Peyer's patch (tissue), 4 donors: Measurements from ENCODE around the gene RIGI. TPM values are rescaled to one million over a fixed set of nuclear protein-coding genes. Genes with fewer than 3 reads are reported as not detected.

Experiments used
- DNase-seq, 3 donors: peaks; one replicate each; pipeline ENCODE4 v3.0.0-alpha.2; 2017 to 2019
- H3K27ac ChIP-seq, 4 donors: fragments of 200-600 bp; sonication (generic); one replicate each; pipeline ENCODE4 v1.5.1; 2016 to 2019
- H3K27me3 ChIP-seq, 2 donors: fragments of 200-600 bp; sonication (generic); one replicate each; pipeline ENCODE4 v1.5.1; 2019
- H3K36me3 ChIP-seq, 3 donors: fragments of 200-600 bp; sonication (generic); one replicate each; pipeline ENCODE4 v1.5.1; 2016 to 2019
- H3K4me1 ChIP-seq, 4 donors: fragments of 200-600 bp; sonication (generic); one replicate each; pipeline ENCODE4 v1.5.1; 2016 to 2019
- H3K4me3 ChIP-seq, 4 donors: fragments of 200-600 bp; sonication (generic); 1 replicate in 3 of 4; 2 replicates in 1 of 4; pipeline ENCODE4 v1.5.1; 2016 to 2019; ENCODE audit warnings: mild to moderate bottlenecking in 1 of 4
- H3K9me3 ChIP-seq, 4 donors: fragments of 200-600 bp; sonication (generic); one replicate each; pipeline ENCODE4 v1.5.1; 2016 to 2019; ENCODE audit warnings: mild to moderate bottlenecking in 1 of 4
- POLR2A ChIP-seq, 2 donors: fragments of 450-650 bp; IDR thresholded peaks; one replicate each; pipeline ENCODE4 v1.5.1; 2017; ENCODE audit warnings: antibody characterized with exemption in 2 of 2, mild to moderate bottlenecking in 2 of 2, moderate library complexity in 2 of 2
- total RNA-seq, 4 donors: library from RNA; depleted of rRNA; stranded (reverse); fragments of >200 nt; gene quantifications; one replicate each; pipeline ENCODE4 v1.1.0, GENCODE V29; 2016
- TF ChIP-seq, protein P1 (sequence below), 6 experiments: fragments of 450-650 bp in 4 of 6; fragments of 200-600 bp in 2 of 6; sonication (generic) in 1 of 6; IDR thresholded peaks; one replicate each; pipeline ENCODE4 v1.5.1; 2017 to 2019; ENCODE audit warnings: antibody characterized with exemption in 6 of 6, mild to moderate bottlenecking in 3 of 6, moderate library complexity in 1 of 6

The RIGI gene
- 10 to 100 TPM; 15.3 to 21.5 (median 17.7) TPM for total RNA-seq

DNA sequence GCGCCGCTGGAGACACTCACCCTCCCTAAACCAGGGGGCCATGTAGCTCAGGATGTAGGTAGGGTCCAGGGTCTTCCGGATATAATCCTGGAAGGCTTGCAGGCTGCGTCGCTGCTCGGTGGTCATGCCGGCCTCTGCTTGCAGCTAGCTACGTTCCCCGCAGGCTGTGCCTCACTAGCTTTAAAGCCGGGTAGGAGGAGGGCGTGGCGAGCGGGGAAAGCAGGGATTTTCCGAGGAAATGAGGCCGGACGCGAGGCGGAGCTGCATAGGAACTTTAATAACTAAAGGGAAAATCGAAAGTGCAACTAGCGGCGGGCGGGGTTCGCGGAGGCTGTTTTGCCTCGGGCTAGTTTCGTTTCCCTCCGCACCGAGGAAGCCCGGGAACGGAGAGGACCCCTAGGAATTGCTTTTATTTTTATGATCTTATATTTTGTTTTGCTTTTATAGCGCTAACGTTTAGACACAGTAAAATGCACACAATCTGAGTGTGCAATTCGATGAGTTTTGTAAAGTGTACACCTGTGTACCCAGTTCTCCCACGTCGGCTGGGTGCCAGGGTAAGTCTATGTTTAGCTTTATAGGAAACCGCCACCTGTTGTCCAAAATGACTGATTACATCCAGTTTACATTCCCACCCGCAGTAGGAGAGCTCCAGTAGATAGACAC is at the start of gene RIGI:
Gene RIGI, minus strand, starts transcription at position 156 of the 666 bp plus-strand sequence. Its CDS starts 30 bp downstream, at position 126.
- H3K9me3 ChIP-seq, result no peaks in the 10 kb centered on the region
- DNase-seq, result peak; percentile 80 to 96 (median 94)
- peak within 1 kb of the TSS; percentile 69 to 90 (median 82) for H3K4me3 ChIP-seq
- peak within 1 kb of the TSS; percentile 83 to 94 (median 90) for H3K27ac ChIP-seq
- no peaks in the 10 kb centered on the region for H3K36me3 ChIP-seq
- no peaks in the 10 kb centered on the region for H3K27me3 ChIP-seq
- TF ChIP-seq, protein P1, sequence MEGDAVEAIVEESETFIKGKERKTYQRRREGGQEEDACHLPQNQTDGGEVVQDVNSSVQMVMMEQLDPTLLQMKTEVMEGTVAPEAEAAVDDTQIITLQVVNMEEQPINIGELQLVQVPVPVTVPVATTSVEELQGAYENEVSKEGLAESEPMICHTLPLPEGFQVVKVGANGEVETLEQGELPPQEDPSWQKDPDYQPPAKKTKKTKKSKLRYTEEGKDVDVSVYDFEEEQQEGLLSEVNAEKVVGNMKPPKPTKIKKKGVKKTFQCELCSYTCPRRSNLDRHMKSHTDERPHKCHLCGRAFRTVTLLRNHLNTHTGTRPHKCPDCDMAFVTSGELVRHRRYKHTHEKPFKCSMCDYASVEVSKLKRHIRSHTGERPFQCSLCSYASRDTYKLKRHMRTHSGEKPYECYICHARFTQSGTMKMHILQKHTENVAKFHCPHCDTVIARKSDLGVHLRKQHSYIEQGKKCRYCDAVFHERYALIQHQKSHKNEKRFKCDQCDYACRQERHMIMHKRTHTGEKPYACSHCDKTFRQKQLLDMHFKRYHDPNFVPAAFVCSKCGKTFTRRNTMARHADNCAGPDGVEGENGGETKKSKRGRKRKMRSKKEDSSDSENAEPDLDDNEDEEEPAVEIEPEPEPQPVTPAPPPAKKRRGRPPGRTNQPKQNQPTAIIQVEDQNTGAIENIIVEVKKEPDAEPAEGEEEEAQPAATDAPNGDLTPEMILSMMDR (IDR thresholded peaks at IDR 0.05), result peak in 5 of 6 experiments; percentile 8 to 74 (median 67)
- peak in 1 of 2 donors; percentile 46 for TF ChIP-seq POLR2A (IDR thresholded peaks at IDR 0.05)
- peaks cover 0 to 32% (median 2%) of the 10 kb centered on the region in 4 donors for H3K4me1 ChIP-seq

DNA sequence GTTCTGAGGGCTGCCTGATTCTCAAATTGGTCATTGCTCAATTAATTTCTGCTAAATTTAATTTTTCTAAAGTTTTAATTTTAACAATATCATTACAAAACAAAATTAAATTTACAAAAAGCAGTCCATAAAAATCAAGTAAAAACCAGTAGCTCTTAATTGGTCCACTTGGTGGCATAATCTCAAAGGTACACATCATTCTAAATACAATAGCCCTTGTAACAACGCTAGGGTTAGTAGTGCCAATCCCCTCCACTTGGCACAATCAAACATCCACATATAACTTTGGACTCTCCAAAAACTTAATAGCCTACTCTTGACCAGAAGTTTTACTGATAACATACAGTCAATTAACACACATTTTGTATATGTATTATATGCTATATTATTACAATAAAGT is 48.9 kb upstream of the RIGI start:
- Histone ChIP-seq H3K27ac (no peak overlapping the region), H3K36me3 (no peaks in the 10 kb centered on the region), H3K9me3 (no peaks in the 10 kb centered on the region), H3K27me3 (no peaks in the 10 kb centered on the region), H3K4me3 (no peak overlapping the region), H3K4me1 (peaks cover 0 to 15% (median 3%) of the 10 kb centered on the region in 4 donors)
- no peak for DNase-seq
- no peak for TF ChIP-seq POLR2A (IDR thresholded peaks at IDR 0.05)
- TF ChIP-seq, protein P1 (IDR thresholded peaks at IDR 0.05), result no peak

DNA sequence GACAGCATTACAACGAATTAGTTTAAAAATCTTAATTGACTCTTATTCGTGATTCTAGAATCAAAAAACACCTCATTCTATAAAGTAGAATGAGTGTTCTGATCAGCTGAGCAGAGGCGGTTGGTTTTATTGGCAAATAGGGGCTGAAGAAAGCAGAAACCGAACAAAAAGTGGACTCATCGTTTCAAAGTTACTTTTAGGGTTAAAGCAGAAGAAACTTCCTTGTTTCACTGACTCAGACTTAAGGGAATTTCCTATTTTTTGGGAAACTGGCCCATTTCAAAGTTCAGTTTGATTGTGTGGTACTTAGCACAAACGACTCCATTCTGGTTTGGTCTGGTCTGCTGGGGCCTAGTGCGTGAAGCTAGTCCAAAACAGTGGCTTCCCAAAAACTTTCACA is 47.8 kb upstream of the RIGI start:
- TF ChIP-seq POLR2A (IDR thresholded peaks at IDR 0.05), result no peak
- TF ChIP-seq, protein P1 (IDR thresholded peaks at IDR 0.05), result no peak
- Histone ChIP-seq H3K36me3 (no peaks in the 10 kb centered on the region), H3K9me3 (no peaks in the 10 kb centered on the region), H3K27ac (peak overlapping the region in 2 of 4 donors; percentile 89 to 94), H3K27me3 (no peaks in the 10 kb centered on the region), H3K4me3 (no peak overlapping the region), H3K4me1 (peaks cover 0 to 15% (median 3%) of the 10 kb centered on the region in 4 donors)
- no peak for DNase-seq

DNA sequence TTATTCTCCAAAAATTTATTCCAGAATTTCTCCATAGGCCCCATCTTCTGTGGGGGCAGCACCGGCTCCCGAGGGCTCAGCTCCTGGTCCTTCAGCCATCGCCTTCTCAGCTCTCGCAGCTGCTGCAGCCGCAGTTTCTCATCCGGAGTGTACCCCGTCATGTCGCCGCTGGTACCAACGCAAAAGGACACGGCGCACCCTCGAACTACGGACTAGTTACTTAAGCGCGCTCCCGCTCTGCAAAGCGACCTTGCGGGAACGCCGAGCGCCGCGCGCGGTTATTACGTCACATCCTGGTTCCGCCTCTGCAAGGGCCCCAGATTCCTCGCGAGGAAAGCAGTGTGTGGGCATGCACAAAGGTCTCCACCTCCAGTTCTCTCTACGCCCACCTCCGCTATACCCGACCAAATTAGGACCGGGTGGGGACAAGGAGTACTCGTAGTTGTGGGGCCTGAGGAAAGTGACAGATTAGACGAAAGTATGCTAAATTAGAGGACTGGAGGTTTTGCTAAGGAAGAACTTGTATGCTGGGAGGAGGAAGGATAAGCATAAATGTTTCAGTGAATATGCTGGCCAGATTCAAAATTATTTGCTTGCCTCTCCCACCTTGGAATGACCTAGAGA is 47.0 kb upstream of the RIGI start, which contains the start of gene NDUFB6:
Gene NDUFB6, minus strand, starts transcription at position 260 of the 624 bp plus-strand sequence. Its CDS starts 99 bp downstream, at position 161.
- TF ChIP-seq, protein P1 (IDR thresholded peaks at IDR 0.05), result peak in 1 of 6 experiments; percentile 13
- peak; percentile 87 to 89 for TF ChIP-seq POLR2A (IDR thresholded peaks at IDR 0.05)
- Histone ChIP-seq H3K36me3 (peaks cover 0 to 2% (median 0%) of the 10 kb centered on the region in 3 donors), H3K27me3 (no peaks in the 10 kb centered on the region), H3K4me3 (peak within 1 kb of the TSS; percentile 52 to 89 (median 64)), H3K4me1 (peaks cover 0 to 15% (median 3%) of the 10 kb centered on the region in 4 donors), H3K27ac (peak within 1 kb of the TSS; percentile 77 to 94 (median 88)), H3K9me3 (no peaks in the 10 kb centered on the region)
- DNase-seq, result peak; percentile 94 to 99 (median 96)

GRCh38 chr9:32571969-32572899 is 46.2 kb upstream of the RIGI start:
- DNase-seq, result peak; percentile 52 to 90 (median 79)
- no peaks in the 10 kb centered on the region for H3K27me3 ChIP-seq
- H3K27ac ChIP-seq, result peak overlapping the region; percentile 77 to 94 (median 88)
- H3K4me1 ChIP-seq, result peaks cover 0 to 15% (median 3%) of the 10 kb centered on the region in 4 donors
- H3K4me3 ChIP-seq, result peak overlapping the region; percentile 52 to 89 (median 64)
- TF ChIP-seq POLR2A (IDR thresholded peaks at IDR 0.05), result no peak
- TF ChIP-seq, protein P1 (IDR thresholded peaks at IDR 0.05), result peak; percentile 54 to 89 (median 74)
- H3K9me3 ChIP-seq, result no peaks in the 10 kb centered on the region
- H3K36me3 ChIP-seq, result peaks cover 0 to 6% (median 0%) of the 10 kb centered on the region in 3 donors
